Adrenal gland (tissue), 12 donors: Measurements from ENCODE around the gene NTSR2. TPM values are rescaled to one million over a fixed set of nuclear protein-coding genes. Genes with fewer than 3 reads are reported as not detected.

Experiments used
- DNase-seq, 7 donors: peaks; one replicate each; pipeline ENCODE4 v3.0.0-alpha.2; 2019 to 2020
- H3K27ac ChIP-seq, 5 donors: fragments of 200-600 bp; sonication (generic) in 4 of 5; 1 replicate in 3 of 5; 2 replicates in 2 of 5; pipeline versions ENCODE4 v1.5.1 to v1.8.0; 2016 to 2020; ENCODE audit warnings: mild to moderate bottlenecking in 1 of 5
- H3K27me3 ChIP-seq: fragments of 200-600 bp; 2 replicates; pipeline ENCODE4 v1.8.0; 2021
- H3K36me3 ChIP-seq, 2 donors: fragments of 200-600 bp; replicated peaks in 1 of 2; 1 replicate in 1 of 2; 2 replicates in 1 of 2; pipeline versions ENCODE4 v1.5.1 to v1.8.0; 2018 to 2022
- H3K4me1 ChIP-seq, 2 donors: fragments of 200-600 bp; replicated peaks in 1 of 2; 1 replicate in 1 of 2; 2 replicates in 1 of 2; pipeline versions ENCODE4 v1.5.1 to v1.8.0; 2018 to 2021
- H3K4me3 ChIP-seq, 4 donors: fragments of 200-600 bp; sonication (generic) in 3 of 4; one replicate each; pipeline ENCODE4 v1.5.1; 2016 to 2018
- H3K9me3 ChIP-seq, 3 donors: fragments of 200-600 bp; sonication (generic) in 1 of 3; replicated peaks in 1 of 3; 1 replicate in 2 of 3; 2 replicates in 1 of 3; pipeline versions ENCODE4 v1.5.1 to v1.8.0; 2016 to 2021
- POLR2A ChIP-seq, 2 donors: fragments of 450-650 bp; IDR thresholded peaks; one replicate each; pipeline ENCODE4 v1.6.1; 2017; ENCODE audit warnings: antibody characterized with exemption in 2 of 2, mild to moderate bottlenecking in 2 of 2, moderate library complexity in 1 of 2
- WGBS, 4 donors: extraction: QIAGEN DNeasy Blood & Tissue Kit in 2 of 4; methylation state at CpG; one replicate each; pipeline versions ENCODE4 v1.1.5 to v1.1.7; 2013 to 2017; 5-methylcytosine and 5-hydroxymethylcytosine counted together
- intact Hi-C, 2 donors: fragments of 100-400 bp; cut with DNase I; formaldehyde crosslinking; loops; one replicate each; pipeline versions ENCODE4 v1.14.1 to v1.15.0; 2022 to 2023
- polyA plus RNA-seq, 3 donors: library from polyadenylated mRNA; stranded (reverse); fragments of 200-250 nt in 2 of 3; fragments of 350-450 nt in 1 of 3; fragmentation: Illumina TruSeq in 1 of 3; extraction: RNeasy Lipid Tissue Mini Kit (QIAGEN cat#74804) in 1 of 3; gene quantifications; one replicate each; pipeline ENCODE4 v1.2.3, GENCODE V29; 2013 to 2014
- total RNA-seq, 9 donors: library from RNA; depleted of rRNA in 4 of 9; stranded (reverse); fragments of >200 nt in 4 of 9; fragments of 120-200 nt in 1 of 9; fragmentation: NEBNext Ultra II Directional in 1 of 9; extraction: Animal tissue kit (Norgen Biotek cat#: 25700) in 1 of 9; gene quantifications; one replicate each; pipeline versions ENCODE4 v1.1.0 to v1.2.4, GENCODE V29; 2013 to 2023
- TF ChIP-seq, protein P1 (sequence below), 6 experiments: fragments of 450-650 bp in 4 of 6; fragments of 200-600 bp in 2 of 6; sonication (generic) in 1 of 6; IDR thresholded peaks; 1 replicate in 5 of 6; 2 replicates in 1 of 6; pipeline versions ENCODE4 v1.5.1 to v1.8.0; 2016 to 2021; ENCODE audit warnings: antibody characterized with exemption in 6 of 6, mild to moderate bottlenecking in 2 of 6, moderate library complexity in 1 of 6
- donor health status: healthy with polysubstance abuse.
- donor health status: Bipolar disorder and iron deficiency.
- donor health status: DM: yes; HTN: yes; CAD: no.
- donor health status: DM: no; HTN: no; CAD: no.
- donor health status: DM: no; HTN: no; CAD: no.
- donor health status: DM: yes; HTN: yes; CAD: no.

NTSR2 gene
- total and polyA plus RNA-seq, 12 donors, result 0.06 to 10.3 (median 1.1) TPM

DNA sequence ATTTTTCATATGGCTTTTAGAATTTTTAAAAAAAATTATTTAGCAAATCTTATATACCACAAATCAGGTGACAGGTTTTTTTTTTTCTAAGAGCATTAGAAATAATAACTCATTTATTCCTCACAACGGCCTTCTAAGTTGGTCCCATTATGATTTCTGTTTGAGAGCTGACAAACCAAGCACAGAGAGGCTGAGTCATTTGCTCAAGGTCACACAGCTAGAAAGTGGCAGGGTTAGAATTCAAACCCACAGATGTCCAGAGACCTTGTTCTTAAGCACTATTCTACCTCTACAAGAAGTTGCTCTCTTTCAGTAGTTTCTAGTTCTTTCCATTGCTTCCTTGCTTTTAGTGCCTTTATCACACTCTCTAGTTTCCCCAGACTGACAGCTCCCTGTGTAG lies 47.6 kb upstream of the NTSR2 start:
- no peaks in the 10 kb centered on the region for H3K27me3 ChIP-seq
- intact Hi-C loops, result no loop called here
- no peak overlapping the region for H3K4me3 ChIP-seq
- H3K27ac ChIP-seq, result no peak overlapping the region
- WGBS, 4 donors, result 44 to 56% (median 46%) methylated on average over 1 of the region's 1 CpG
- H3K9me3 ChIP-seq, result no peaks in the 10 kb centered on the region
- H3K4me1 ChIP-seq, result peaks cover 16 to 25% of the 10 kb centered on the region in 2 donors
- H3K36me3 ChIP-seq, result no peaks in the 10 kb centered on the region
- peak in 1 of 7 donors; percentile 4 for DNase-seq
- no peak for TF ChIP-seq POLR2A (IDR thresholded peaks at IDR 0.05)
- TF ChIP-seq, protein P1, sequence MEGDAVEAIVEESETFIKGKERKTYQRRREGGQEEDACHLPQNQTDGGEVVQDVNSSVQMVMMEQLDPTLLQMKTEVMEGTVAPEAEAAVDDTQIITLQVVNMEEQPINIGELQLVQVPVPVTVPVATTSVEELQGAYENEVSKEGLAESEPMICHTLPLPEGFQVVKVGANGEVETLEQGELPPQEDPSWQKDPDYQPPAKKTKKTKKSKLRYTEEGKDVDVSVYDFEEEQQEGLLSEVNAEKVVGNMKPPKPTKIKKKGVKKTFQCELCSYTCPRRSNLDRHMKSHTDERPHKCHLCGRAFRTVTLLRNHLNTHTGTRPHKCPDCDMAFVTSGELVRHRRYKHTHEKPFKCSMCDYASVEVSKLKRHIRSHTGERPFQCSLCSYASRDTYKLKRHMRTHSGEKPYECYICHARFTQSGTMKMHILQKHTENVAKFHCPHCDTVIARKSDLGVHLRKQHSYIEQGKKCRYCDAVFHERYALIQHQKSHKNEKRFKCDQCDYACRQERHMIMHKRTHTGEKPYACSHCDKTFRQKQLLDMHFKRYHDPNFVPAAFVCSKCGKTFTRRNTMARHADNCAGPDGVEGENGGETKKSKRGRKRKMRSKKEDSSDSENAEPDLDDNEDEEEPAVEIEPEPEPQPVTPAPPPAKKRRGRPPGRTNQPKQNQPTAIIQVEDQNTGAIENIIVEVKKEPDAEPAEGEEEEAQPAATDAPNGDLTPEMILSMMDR (IDR thresholded peaks at IDR 0.05), result no peak

DNA sequence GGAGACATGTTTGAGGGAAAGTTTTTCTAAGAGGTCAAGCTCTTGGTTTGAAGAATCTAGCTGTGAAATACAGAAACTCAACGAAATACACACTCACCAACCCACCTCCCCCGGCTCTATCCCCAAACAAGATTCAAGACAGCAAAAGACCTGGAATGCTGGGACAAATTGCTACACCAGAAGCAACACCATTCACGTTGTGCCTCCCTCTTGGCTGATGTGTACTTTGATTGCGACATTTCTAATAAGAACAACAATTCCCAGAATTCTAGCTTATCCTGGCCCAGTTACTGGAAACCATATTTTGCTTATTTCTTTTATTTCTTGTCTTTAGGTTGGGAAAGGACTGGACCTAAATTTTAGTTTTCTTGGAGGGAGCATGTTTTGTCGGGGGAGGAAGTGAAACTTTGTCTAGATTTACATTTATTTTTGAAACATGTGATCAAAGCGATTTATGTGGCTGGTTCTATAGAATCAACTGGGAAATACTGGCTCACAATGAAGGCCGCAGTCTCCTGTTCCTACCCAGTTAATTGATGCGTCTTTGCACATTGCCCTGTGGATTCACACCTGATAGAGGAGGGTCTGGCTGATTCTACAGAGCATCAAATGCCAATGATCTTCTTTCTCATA lies 46.8 kb upstream of the NTSR2 start:
- TF ChIP-seq, protein P1 (IDR thresholded peaks at IDR 0.05), result no peak
- peak in 2 of 7 donors; percentile 49 to 51 for DNase-seq
- intact Hi-C loops, result no loop called here
- Histone ChIP-seq H3K4me1 (peaks cover 16 to 25% of the 10 kb centered on the region in 2 donors), H3K9me3 (no peaks in the 10 kb centered on the region), H3K36me3 (no peaks in the 10 kb centered on the region), H3K27ac (peak overlapping the region in 2 of 5 donors; percentile 37 to 56), H3K4me3 (no peak overlapping the region), H3K27me3 (no peaks in the 10 kb centered on the region)
- 71 to 80% (median 76%) methylated on average over 8 of the region's 8 CpGs for WGBS, 4 donors

DNA sequence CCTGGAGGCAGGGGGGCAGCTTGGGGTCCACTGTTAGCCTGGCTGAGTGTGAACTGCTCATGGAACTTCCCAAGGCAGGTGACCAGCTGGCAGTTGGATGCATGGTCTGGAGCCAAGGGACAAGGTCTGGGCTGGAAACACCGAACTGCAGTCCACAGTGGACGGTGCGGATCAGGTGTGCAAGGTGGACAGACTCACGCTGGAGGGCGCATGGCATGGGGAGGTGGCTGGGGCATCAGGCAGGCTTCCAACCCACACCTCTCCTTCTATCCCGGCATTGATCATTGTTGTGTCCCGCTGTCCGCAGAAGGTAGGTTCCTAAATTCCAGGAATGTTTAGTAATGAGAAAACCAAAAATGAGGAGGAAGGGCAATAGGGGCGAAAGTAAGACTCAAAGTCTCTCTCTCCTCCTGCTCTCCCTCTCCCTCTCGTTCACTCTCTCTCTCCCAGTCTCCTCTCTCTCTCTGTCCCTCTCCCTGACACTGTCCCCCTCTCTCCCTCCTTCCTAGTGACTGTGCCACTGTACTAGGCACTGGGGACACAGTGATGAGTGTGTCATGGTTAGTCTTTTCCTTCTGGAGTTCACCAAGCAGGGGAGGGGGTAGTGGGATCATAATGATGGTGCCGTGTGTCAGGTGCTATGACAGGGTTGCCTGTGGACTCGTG lies 46.1 kb upstream of the NTSR2 start:
- no peaks in the 10 kb centered on the region for H3K36me3 ChIP-seq
- no peaks in the 10 kb centered on the region for H3K9me3 ChIP-seq
- intact Hi-C loops, result no loop called here
- 92 to 94% (median 93%) methylated on average over 12 of the region's 12 CpGs for WGBS, 4 donors
- TF ChIP-seq, protein P1 (IDR thresholded peaks at IDR 0.05), result no peak
- no peak for TF ChIP-seq POLR2A (IDR thresholded peaks at IDR 0.05)
- H3K4me1 ChIP-seq, result peaks cover 16 to 30% of the 10 kb centered on the region in 2 donors
- no peak overlapping the region for H3K4me3 ChIP-seq
- DNase-seq, result peak in 1 of 7 donors; percentile 48
- H3K27me3 ChIP-seq, result no peaks in the 10 kb centered on the region
- H3K27ac ChIP-seq, result no peak overlapping the region

GRCh38 chr2:11713815-11714214 lies 43.8 kb upstream of the NTSR2 start:
- Histone ChIP-seq H3K27ac (no peak overlapping the region), H3K4me3 (no peak overlapping the region), H3K9me3 (no peaks in the 10 kb centered on the region), H3K36me3 (no peaks in the 10 kb centered on the region), H3K4me1 (peaks cover 12 to 31% of the 10 kb centered on the region in 2 donors), H3K27me3 (no peaks in the 10 kb centered on the region)
- DNase-seq, result peak in 1 of 7 donors; percentile 37
- TF ChIP-seq, protein P1 (IDR thresholded peaks at IDR 0.05), result no peak
- TF ChIP-seq POLR2A (IDR thresholded peaks at IDR 0.05), result no peak
- WGBS, 4 donors, result 86 to 95% (median 86%) methylated on average over 7 of the region's 7 CpGs
- intact Hi-C loops, result no loop called here
